Epithelial cell of proximal tubule (primary cell): Measurements from ENCODE around the gene CASTOR1. TPM values are rescaled to one million over a fixed set of nuclear protein-coding genes. Genes with fewer than 3 reads are reported as not detected.

Source experiments
- DNase-seq: peaks from one replicate; pipeline ENCODE4 v3.0.0-alpha.2; 2011; ENCODE audit warnings: low read depth
- H3K4me3 ChIP-seq: 2 replicates; pipeline ENCODE4 v1.5.1; 2011; ENCODE audit warnings: low read depth, mild to moderate bottlenecking, low read length
- total RNA-seq: library from RNA; depleted of rRNA; stranded (reverse); fragments of >200 nt; gene quantifications from 2 replicates; pipeline ENCODE4 v1.2.3, GENCODE V29; 2015
- TF ChIP-seq, protein P1 (sequence below): conservative IDR thresholded peaks from 2 replicates; pipeline ENCODE4 v1.5.1; 2012; ENCODE audit warnings: low read depth, mild to moderate bottlenecking, low read length

Gene CASTOR1
- total RNA-seq, 1 donor from 2014 or later = 14.3 TPM

DNA sequence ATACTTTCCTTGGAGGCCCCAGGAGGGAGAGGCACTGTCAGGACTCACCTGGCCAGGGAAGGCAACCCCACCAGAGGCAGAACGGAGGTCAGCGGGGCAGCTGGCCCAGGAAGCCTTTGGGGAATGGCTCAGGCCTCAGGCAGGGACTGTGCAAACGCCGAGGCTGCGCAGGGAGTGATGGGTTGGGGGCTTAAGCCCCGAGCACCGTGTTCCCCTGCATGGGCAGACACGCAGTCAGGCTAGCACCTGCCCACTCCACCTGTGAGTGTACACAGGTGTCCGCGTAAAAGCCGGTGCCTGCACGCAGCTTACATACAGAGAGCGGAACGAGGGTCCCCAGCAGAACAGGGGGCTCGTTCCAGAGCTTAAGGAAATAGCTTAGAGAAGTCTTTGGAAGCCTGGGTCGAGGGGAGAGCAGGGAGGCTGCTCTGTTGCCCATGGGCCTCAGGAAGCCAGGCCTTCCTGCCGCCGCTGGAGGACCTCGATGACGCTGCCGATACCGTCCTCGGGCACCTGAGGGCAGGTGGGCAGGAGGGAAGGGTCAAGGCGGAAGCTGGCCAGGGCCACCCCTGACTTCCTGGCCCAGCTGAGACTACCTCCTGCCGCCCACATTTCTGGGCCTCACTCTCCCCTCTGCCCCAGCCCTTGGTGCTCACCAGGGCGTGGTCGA is 4.0 kb downstream of the CASTOR1 start:
- no peak overlapping the region for H3K4me3 ChIP-seq
- TF ChIP-seq, protein P1, sequence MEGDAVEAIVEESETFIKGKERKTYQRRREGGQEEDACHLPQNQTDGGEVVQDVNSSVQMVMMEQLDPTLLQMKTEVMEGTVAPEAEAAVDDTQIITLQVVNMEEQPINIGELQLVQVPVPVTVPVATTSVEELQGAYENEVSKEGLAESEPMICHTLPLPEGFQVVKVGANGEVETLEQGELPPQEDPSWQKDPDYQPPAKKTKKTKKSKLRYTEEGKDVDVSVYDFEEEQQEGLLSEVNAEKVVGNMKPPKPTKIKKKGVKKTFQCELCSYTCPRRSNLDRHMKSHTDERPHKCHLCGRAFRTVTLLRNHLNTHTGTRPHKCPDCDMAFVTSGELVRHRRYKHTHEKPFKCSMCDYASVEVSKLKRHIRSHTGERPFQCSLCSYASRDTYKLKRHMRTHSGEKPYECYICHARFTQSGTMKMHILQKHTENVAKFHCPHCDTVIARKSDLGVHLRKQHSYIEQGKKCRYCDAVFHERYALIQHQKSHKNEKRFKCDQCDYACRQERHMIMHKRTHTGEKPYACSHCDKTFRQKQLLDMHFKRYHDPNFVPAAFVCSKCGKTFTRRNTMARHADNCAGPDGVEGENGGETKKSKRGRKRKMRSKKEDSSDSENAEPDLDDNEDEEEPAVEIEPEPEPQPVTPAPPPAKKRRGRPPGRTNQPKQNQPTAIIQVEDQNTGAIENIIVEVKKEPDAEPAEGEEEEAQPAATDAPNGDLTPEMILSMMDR = no peak

DNA sequence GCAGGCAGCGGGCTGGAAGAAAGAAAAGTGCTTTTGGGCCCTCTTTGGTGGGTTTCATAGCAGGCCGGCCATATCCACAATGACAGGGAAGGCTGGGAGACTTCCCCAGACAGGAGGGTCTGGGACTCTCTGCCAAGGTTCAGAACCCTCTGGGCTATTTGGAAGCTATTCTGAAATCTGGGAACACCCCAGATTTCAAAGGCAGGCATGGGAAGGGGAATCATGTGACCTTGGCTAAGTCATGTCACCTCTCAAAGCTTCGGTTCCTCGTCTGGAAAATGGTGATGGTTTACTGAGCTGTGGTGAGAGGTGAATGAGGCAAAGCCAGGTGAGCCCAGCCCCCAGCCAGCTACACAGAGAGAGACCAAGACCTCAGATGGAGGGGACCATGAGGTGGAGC is 4.6 kb downstream of the CASTOR1 start:
- H3K4me3 ChIP-seq = no peak overlapping the region
- TF ChIP-seq, protein P1 = no peak
- DNase-seq = no peak

More for the DNA sequence above, 4.0 kb downstream of the CASTOR1 start:
- no peak for DNase-seq

DNA sequence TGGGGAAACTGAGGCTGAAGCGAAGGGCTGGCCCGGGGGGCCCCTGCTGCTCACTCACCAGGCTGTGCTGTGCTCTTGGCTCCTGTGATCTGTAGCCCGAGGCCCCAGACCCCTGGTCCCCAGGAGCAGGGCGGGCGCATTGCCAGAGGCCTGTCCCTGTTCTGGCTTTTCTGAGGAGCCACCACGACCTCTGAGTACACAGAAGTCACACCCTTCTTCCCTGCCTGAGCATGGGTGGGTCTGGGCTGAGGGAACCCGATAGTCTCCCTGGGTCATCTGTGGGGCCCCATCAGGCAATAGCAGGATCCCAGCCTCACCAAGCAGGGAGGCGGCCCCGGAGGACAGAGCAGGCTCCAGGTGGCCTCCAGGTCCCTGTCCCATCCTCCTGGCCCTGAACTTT is 5.1 kb downstream of the CASTOR1 start:
- DNase-seq = no peak
- TF ChIP-seq, protein P1 = no peak
- H3K4me3 ChIP-seq = no peak overlapping the region

DNA sequence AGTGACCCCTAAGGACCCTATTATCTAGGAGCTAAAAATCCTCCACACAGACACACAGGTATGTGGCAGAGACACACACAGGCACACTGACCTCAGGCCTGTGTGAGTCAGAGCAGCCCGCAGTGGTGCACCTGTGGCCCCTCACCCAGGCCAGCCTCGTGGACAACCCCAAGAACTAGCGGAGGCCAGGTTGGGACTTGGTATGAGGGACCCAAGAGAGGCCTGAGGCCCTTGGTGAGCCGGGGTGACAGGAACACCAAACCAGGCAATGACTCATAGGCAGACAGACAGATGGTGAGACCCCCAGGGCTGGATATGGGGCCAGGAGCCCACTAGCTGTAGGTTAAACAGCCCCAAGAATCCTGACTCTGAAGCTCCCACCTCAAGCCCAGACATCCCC is 6.0 kb downstream of the CASTOR1 start:
- DNase-seq = no peak
- no peak overlapping the region for H3K4me3 ChIP-seq
- TF ChIP-seq, protein P1 = no peak

DNA sequence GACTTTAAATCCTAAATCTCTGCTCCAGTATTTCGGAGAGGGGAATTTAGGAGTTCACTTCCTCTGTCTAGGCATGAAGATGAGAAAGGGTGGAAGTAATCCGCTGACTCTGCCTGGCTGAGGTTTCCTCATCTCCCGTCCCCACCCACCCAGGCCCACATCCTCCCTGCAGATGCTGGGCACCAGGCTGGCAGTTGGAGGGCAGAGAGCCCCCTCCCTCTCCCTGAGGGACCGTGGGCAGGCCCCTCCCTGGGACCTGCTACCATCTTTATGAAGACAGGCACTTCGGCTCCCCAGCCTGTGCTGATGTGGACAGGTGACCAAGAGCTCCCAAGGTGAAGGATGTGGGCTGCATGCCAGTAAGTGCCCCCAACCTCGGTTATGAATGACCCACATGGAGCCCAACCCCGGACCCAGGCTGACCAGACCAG is 6.7 kb downstream of the CASTOR1 start:
- no peak for DNase-seq

DNA sequence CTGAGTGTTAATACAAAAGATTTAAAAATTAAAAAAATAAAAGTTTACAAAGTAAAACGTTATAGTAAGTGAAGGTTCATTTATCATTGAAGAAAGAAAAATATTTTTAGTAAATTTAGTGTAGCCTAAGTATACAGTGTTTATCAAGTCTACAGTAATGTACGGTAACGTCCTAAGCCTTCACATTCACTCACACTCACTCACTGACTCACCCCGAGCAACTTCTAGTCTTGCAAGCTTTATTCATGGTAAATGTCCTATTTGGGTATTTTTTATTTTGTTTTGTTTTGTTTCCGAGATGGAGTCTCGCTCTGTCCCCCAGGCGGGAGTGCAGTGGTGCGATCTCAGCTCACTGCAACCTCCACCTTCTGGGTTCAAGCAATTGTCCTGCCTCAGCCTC is 8.8 kb downstream of the CASTOR1 start:
- TF ChIP-seq, protein P1 = no peak
- no peak overlapping the region for H3K4me3 ChIP-seq

More for the DNA sequence above, 6.7 kb downstream of the CASTOR1 start:
- TF ChIP-seq, protein P1 = no peak
- H3K4me3 ChIP-seq = no peak overlapping the region

DNA sequence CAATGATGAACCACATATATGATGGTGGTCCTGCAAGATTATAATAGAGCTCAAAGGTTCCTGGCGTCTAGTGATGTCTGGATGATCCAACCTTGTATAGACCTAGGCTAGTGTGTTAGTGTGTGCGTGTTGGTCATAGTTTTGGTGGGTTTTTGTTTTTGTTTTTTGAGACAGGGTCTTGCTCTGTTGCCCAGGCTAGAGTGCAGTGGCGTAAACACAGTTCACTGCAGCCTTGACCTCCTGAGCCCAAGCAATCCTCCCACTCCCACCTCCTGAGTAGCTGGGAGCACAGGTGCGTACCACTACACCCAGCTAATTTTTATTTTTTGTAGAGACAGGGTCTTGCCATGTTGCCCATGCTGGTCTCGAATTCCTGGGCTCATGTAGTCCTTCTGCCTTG is 9.4 kb downstream of the CASTOR1 start:
- TF ChIP-seq, protein P1 = no peak
- DNase-seq = no peak
- no peak overlapping the region for H3K4me3 ChIP-seq

More for the DNA sequence above, 8.8 kb downstream of the CASTOR1 start:
- no peak for DNase-seq
